Epidermal melanocyte (primary cell): Measurements from ENCODE around the gene SEPTIN5.
"Not testable (repeated sequence)": the region's sequence is repeated elsewhere in the genome, so short reads cannot be mapped to it uniquely, and the experiment has no call there.

ENCODE experiments used
- DNase-seq: peaks from one replicate; pipeline ENCODE4 v3.0.0; 2011; ENCODE audit warnings: low spot score; ENCODE audit not compliant: insufficient read length

Gene SEPTIN5

DNA sequence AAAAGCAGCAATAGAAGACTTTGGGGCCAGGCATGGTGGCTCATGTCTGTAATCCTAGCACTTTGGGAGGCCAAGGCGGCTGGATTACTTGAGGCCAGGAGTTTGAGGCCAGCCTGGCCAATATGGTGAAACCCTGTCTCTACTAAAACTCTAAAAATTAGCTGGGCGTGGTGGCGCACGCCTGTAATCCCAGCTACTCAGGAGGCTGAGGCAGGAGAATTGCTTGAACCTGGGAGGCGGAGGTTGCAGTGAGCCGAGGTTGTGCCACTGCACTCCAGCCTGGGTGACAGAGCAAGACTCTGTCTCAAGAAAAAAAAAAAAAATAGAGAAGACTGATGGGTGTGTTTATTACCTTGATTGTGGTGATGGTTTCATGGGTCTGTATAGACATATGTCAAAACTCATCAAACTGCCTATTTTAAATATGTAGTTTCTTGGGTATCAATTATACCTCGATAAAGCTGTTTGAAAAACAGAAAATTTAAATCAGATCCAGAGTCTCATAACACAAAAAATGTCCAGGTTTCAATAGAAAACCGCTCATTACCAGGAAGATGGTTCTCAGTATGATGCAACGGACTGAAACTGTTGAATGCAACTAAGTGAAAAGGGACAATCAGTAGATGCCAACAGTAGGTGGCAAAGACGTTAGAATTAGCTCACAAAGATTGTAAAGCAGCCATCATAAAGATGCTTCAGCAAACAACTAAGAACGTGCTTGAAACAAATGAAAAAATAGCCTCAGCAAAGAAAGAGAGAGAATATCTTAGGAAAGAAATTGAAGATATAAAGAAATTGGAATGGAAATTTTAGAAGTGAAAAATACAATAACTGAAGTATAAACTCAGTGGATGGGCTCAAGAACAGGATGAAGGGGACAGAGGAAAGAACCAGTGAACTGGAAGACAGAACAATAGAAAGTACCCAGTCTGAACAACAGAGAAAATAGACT lies 33.1 kb upstream of the SEPTIN5 start:
- DNase-seq = no peak

GRCh38 chr22:19681863-19682245 lies 32.4 kb upstream of the SEPTIN5 start:
- no peak for DNase-seq

DNA sequence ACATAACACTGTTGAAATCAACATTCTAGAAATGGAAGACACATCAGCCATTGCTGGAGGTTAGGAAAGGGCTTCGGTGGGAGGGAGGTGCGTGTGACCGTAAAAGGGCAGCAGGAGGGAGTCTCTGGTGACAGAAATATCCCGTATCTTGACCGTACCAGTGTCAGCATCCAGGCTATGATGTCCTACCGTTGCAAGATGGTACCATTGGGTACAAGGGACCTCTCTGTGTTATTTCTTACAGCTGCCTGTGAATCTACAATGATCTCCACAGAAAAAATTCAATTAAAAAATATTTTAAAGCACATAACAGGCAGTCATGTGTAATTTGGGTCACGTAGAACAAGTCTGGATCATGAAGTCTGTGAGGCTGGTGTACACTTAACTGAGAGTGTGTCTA lies 27.4 kb upstream of the SEPTIN5 start:
- DNase-seq = no peak

- no peak for DNase-seq
Observed at GRCh38 chr22:19687561-19688300, 26.6 kb upstream of the SEPTIN5 start.

DNA sequence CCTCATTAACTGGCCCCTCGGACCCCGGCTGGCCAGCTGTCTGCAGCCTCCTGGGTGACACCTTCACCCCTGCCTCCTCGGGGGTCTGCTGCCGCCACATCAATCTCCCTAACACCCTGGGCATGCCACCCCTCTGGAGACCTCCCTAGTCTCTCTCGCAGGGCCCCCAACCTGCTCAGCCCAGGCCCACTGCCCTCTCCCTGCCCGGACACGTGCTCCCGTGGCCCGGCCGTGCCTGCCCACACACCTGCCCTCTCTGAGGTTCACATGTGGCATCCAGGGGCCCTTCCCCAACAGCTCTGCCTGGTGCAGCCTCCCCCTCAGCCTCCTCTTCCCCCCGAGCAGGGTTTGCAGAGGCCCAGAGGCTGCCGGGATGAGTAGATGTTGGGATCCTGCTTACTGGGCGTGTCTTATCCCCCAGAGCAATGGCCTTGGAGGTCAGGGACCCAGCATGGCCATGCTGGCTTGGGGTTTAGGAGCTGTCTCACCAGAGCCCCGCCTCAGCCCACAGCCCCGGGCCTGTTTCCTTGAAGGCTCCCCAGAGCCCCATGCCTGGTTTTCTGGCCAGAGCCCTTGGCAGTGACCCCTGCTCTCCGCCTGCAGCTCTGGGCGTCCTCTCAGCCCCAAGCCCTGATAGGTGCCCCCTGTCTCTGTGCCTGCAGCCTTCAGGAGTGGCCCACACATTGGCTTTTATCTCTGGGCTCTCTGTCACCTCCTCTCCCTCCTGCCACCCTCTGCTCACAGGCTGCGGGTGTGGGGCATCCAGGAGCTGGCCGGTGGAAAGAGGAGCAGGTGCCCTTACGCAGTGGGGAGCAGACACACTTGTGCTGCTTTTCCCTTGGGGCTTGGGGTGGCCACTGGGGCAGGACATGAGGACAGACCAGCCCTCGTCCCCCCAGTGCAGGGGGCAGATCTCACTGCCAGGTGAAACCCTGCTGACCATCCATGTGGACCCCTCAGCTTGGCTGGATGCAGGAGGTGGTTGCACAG lies 25.7 kb upstream of the SEPTIN5 start:
- no peak for DNase-seq

DNA sequence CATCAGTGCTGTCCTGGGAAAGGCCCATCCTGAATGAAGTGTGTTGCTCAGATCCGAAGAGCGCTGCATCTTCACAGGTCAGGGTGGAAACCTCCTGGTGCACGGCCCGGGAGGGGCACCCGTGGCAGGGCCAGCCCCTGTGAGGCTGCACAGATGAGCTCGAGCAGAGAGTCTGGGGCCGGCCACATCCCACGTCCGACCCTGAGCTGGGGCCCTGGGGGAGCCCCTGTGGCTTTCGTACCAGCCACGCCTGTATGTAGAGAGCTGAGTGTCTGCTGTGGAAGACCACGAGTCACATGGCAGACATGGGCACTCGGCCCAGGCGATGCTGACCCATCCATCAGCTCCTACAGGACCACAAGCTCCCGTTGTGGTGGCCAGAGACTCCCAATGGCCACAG lies 24.9 kb upstream of the SEPTIN5 start:
- no peak for DNase-seq

DNA sequence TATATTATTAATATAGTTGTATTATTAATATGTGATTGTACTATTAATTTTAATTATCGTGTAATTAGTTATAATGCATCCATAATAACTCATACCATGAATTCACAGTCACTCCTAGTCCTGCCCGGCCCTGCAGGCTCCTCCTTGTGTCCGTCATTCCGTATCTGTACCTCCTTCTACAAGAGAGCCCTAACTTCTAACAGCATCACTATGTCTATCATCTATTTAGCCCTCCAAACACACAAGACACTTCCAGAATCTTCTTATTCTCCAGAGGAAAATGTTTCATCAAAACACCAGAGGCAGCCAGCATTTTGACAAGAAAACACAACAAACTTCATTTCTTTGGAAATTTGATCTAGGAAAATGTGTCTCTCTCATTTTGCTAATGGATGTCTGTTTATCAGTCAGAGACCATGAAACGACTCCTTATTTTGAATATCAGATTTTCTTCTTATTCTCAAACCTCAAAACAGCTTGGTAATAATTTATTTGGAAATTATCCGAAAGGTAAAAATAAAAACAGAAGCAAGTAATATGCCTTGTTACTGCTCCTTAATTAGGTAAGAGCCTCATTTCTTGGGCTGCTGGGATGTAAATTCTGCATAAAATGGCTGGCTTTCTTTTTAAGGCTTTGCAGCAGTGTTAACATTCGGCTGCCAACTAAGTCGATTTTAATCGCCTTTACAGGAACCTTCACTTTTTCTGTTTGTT lies 23.1 kb upstream of the SEPTIN5 start:
- DNase-seq = no peak

DNA sequence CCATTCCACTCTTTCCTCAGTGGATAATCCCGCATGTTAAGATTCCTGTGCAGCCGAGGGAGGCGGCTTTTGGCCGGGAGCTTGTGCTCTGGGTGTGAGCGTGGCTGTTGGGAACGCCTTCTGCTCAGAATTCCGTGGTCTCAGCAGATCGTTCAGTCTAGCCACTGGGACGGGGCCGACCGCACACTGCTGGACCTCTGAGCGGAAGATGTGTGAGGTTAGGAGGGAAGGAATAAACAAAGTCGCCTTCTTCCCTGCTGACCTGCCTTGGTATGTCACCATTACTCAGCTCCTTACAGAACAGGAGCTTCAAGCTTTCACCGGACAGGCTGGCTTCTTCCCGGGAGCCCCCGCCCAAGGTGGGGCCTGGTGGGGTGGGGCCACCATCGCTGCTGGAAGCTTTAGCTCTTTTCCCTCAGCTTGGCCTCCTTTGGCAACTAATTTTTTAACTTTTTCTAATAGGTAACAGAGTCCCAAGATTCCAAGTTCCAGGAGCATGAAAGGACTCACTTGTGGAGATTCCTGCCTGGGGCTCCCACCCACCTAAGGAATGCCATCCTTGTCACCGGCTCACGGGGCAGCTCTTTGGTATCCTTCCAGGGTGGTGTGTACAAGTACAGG lies 22.5 kb upstream of the SEPTIN5 start:
- no peak for DNase-seq

DNA sequence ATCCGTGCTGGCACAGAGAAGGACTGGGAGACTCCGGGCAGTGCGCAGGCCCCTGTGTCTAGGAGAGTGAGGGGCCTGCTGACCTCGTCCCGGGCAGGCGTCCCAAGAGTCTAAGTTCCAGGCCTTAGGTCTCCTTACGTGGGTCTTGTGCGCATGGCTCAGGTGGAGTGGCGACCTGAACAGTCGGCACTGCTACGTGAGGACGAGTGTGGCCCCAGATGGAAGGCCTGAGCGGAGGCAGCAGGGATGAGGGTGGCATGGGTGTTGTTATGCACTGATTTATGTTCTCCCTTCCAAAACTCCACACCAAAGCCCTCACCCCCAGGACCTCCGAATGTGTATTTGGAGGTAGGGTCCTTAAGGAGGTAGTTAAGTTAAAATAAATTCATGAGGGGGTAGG lies 20.7 kb upstream of the SEPTIN5 start:
- DNase-seq = no peak

DNA sequence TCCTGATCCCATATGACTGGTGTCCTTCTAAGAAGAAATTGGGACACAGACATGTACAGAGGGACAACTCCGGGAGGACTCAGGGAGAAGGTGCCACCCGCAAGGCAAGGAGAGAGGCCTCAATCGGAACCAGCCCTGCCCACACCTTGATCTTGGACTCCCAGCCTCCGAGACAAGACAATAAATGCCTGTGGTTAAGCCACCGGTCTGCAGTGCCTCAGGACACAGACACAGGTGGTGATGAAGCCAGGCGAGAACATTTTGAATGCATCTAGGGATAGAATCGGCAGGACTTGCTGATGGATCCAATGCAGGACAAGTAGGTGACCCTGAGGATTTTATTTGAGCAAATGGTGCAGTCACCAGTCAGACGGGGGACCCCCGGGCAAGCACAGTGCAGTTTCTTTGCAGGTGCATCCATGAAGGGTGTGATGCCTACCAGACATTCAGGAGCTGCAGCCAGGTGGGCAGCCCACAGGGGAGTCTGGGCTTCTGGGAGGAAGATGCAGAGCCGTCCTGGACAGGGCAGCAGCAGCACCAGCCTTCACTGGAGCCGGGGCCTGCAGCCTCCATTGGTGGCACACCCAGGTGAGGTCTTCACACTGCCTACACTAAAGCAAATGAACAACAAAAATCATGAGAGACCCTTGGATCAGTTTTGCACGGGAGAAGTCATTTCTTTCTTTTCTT lies 20.2 kb upstream of the SEPTIN5 start:
- DNase-seq = no peak

- no peak for DNase-seq
Observed at GRCh38 chr22:19694696-19695095, 19.6 kb upstream of the SEPTIN5 start.

DNA sequence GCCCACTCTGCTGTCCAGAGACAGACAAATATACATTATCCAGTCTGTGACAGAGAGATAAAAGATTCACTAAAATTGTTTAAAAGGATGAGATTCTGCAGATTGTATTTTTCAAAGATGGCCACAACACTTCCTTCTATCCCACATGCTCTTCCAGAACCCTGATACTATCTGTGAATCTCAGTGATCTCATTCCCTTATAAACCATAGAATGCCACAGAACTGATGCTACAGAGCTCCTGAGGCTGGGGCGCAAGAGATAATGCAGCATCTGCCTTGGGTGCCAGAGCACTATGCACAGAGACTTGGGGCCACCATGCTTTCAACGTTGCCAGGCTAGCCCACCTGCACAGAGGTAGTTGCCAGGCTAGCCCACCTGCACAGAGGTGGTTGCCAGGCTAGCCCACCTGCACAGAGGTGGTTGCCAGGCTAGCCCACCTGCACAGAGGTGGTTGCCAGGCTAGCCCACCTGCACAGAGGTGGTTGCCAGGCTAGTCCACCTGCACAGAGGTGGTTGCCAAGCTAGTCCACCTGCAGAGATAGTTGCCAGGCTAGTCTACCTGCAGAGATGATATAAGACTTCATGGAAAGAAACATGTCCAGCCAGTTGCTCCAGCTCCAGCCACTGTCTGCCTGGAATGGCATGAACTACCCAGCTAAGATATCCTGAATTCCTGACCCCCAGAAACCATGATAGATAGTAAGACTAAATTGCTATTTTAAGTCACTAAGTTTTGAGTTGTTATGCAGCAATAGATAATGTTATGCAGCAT lies 17.6 kb upstream of the SEPTIN5 start:
- DNase-seq = no peak

DNA sequence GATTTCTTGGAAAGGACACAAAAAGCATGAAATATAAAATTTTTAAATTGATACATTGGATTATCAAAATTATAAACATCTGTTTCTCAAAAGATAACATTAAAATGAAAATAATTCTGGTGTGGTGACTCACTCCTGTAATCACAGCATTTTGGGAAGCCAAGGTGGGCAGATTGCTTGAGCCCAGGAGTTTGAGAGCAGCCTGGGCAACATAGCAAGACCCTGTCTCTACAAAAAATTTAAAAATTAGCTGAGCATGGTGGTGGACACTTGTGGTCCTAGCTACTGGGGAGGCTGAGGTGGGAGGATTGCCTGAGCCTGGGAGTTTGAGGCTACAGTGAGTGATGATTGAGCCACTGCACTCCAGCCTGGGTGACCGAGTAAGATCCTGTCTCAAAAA lies 16.4 kb upstream of the SEPTIN5 start:
- DNase-seq = not testable (repeated sequence)

DNA sequence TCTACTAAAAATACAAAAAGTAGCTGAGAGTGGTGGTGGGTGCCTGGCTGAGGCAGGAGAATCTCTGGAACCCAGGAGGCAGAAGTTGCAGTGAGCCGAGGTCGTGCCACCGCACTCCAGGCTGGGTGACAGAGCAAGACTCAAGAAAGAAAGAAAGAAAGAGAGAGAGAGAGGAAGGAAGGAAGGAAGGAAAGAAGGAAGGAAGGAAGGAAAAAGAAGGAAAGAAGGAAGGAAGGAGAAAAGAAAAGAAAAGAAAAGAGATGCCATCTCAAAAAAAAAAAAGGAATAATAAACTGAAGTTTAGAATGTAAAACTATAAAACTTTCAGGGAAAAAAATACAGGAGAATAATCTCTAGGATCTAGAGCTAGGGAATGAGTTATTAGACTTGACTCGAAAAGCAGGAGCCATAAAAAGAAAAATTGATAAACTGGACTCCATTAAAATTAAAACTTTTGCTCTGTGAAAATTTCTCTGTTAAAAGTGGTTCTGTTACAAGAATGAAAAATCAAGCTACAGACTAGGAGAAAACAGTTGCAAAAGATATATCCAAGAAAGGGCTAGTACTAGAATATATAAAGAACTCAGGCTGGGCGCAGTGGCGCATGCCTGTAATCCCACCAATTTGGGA lies 13.4 kb upstream of the SEPTIN5 start:
- DNase-seq = no peak

GRCh38 chr22:19701420-19702145 lies 12.7 kb upstream of the SEPTIN5 start:
- no peak for DNase-seq

GRCh38 chr22:19703869-19704268 lies 10.4 kb upstream of the SEPTIN5 start:
- no peak for DNase-seq

DNA sequence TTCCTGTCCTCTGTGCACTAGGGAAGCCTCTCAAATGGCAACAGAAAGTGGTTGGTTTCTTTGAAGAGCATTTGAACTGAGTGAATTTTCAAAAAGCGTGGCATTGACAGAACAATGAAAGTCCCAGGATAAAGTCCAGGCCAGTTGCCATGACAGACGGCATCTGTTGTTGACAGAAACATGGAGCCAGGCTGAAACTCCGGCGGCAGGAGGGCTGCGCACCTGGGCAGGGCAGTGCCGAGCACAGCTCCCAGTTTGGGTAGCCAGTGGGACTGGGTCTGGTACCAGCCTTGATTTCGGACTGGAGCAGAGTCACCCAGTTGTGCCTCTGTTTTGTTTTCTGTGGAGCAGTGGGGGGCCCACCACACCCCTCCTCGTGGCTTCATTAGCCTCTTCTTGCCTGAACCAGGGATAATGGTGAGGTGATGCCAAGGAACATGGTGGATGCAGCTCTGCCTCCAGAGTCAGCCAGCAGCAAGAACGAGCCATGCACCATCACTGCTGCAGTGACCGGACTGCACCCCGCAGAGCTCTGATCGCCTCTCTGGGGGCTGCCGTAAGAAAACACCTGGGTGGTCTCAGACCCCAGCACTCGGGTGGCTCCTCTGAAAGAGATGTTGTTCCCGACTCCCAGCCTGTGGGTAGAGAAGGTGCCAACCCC lies 9.8 kb upstream of the SEPTIN5 start:
- no peak for DNase-seq
